GM23338 (cell line): ENCODE data around the gene LPCAT3. TPM values are rescaled to one million over a fixed set of nuclear protein-coding genes. Genes with fewer than 3 reads are reported as not detected.
A peak's percentile ranks its signal among the peaks of the same experiment; 100 is the strongest.

Experiments used
- ATAC-seq: fragments of 200-7000 bp; cut with Tn5 transposase; 3 replicates; pipeline ENCODE4 v1.9.1; 2020
- DNase-seq: peaks from one replicate; pipeline ENCODE4 v3.0.0-alpha.2; 2015; ENCODE audit warnings: low spot score
- H2AFZ ChIP-seq: fragments of 200-600 bp; sonication (generic); 2 replicates; pipeline ENCODE4 v1.8.0; 2016; ENCODE audit warnings: antibody characterized with exemption, mild to moderate bottlenecking, moderate library complexity
- H3F3A ChIP-seq: fragments of 200-600 bp; sonication (generic); replicated peaks from 2 replicates; pipeline ENCODE4 v1.8.0; 2017; ENCODE audit warnings: antibody characterized with exemption, mixed run types, low read depth
- H3K27ac ChIP-seq: fragments of 200-600 bp; sonication (generic); 2 replicates; pipeline ENCODE4 v1.6.1; 2016; ENCODE audit warnings: low read depth
- H3K27me3 ChIP-seq: fragments of 200-600 bp; sonication (generic); 2 replicates; pipeline ENCODE4 v1.8.0; 2016; ENCODE audit warnings: mild to moderate bottlenecking, mixed run types, moderate library complexity; ENCODE audit not compliant: insufficient read depth
- H3K36me3 ChIP-seq: fragments of 200-600 bp; sonication (generic); 2 replicates; pipeline ENCODE4 v1.8.0; 2016; ENCODE audit warnings: mild to moderate bottlenecking; ENCODE audit not compliant: insufficient read depth
- H3K4me1 ChIP-seq: fragments of 200-600 bp; sonication (generic); 2 replicates; pipeline ENCODE4 v1.8.0; 2016; ENCODE audit warnings: mild to moderate bottlenecking, moderate library complexity; ENCODE audit not compliant: insufficient read depth
- H3K4me2 ChIP-seq: fragments of 200-600 bp; sonication (generic); 2 replicates; pipeline ENCODE4 v1.7.1; 2017; ENCODE audit warnings: mixed run types
- H3K4me3 ChIP-seq: fragments of 200-600 bp; sonication (generic); 2 replicates; pipeline ENCODE4 v1.6.1; 2016; ENCODE audit warnings: mixed run types
- H3K79me2 ChIP-seq: fragments of 200-600 bp; sonication (generic); replicated peaks from 2 replicates; pipeline ENCODE4 v1.8.0; 2017; ENCODE audit warnings: mild to moderate bottlenecking; ENCODE audit not compliant: insufficient read depth
- H3K9me2 ChIP-seq: fragments of 200-600 bp; sonication (generic); 2 replicates; pipeline ENCODE4 v1.8.0; 2017; ENCODE audit not compliant: insufficient read depth
- H4K20me1 ChIP-seq: fragments of 200-600 bp; sonication (generic); replicated peaks from 2 replicates; pipeline ENCODE4 v1.8.0; 2017; ENCODE audit warnings: mild to moderate bottlenecking; ENCODE audit not compliant: insufficient read depth
- H3K27ac Mint-ChIP-seq: 2 replicates; pipeline ENCODE4 v1.8.0; 2020; ENCODE audit warnings: inconsistent platforms, mild to moderate bottlenecking, moderate library complexity, mixed read lengths
- H3K27me3 Mint-ChIP-seq: 3 replicates; pipeline ENCODE4 v1.8.0; 2022; ENCODE audit warnings: low read depth, mild to moderate bottlenecking, moderate library complexity, mixed read lengths, inconsistent platforms; ENCODE audit not compliant: insufficient read depth, poor library complexity
- H3K36me3 Mint-ChIP-seq: 3 replicates; pipeline ENCODE4 v1.8.0; 2021; ENCODE audit warnings: low read depth, mild to moderate bottlenecking, inconsistent platforms, moderate library complexity, mixed read lengths
- H3K4me1 Mint-ChIP-seq: 3 replicates; pipeline ENCODE4 v1.8.0; 2020; ENCODE audit warnings: mild to moderate bottlenecking, inconsistent platforms, mixed read lengths
- H3K4me3 Mint-ChIP-seq: 3 replicates; pipeline ENCODE4 v1.8.0; 2021; ENCODE audit warnings: moderate library complexity, mild to moderate bottlenecking, inconsistent platforms, mixed read lengths
- H3K9me3 Mint-ChIP-seq: 3 replicates; pipeline ENCODE4 v1.8.0; 2020; ENCODE audit warnings: moderate library complexity, mild to moderate bottlenecking, inconsistent platforms, mixed read lengths
- CREB1 ChIP-seq: fragments of 250-450 bp; sonication (Bioruptor Pico); IDR thresholded peaks from 2 replicates; pipeline ENCODE4 v1.5.0; 2020; ENCODE audit warnings: low read depth, mild to moderate bottlenecking, moderate library complexity
- ETS1 ChIP-seq: IDR thresholded peaks from 2 replicates; pipeline ENCODE4 v1.6.1; 2016; ENCODE audit warnings: antibody characterized with exemption
- EZH2 ChIP-seq: fragments of 200-600 bp; sonication (generic); IDR thresholded peaks from one replicate; pipeline ENCODE4 v1.8.0; 2017; ENCODE audit warnings: antibody characterized with exemption, mild to moderate bottlenecking, low read depth; ENCODE audit not compliant: unreplicated experiment
- EZH2phosphoT487 ChIP-seq: fragments of 200-600 bp; sonication (generic); IDR thresholded peaks from one replicate; pipeline ENCODE4 v1.8.1; 2018; ENCODE audit warnings: antibody characterized with exemption; ENCODE audit not compliant: unreplicated experiment
- JUNB ChIP-seq: IDR thresholded peaks from one replicate; pipeline ENCODE4 v1.6.1; 2016; ENCODE audit warnings: antibody characterized with exemption; ENCODE audit not compliant: unreplicated experiment
- NANOG ChIP-seq: IDR thresholded peaks from 2 replicates; pipeline ENCODE4 v1.6.1; 2016; ENCODE audit warnings: antibody characterized with exemption, borderline replicate concordance
- POLR2AphosphoS5 ChIP-seq: IDR thresholded peaks from 2 replicates; pipeline ENCODE4 v1.6.1; 2016; ENCODE audit warnings: antibody characterized with exemption, low read depth
- REST ChIP-seq: IDR thresholded peaks from one replicate; pipeline ENCODE4 v1.6.1; 2018; ENCODE audit warnings: antibody characterized with exemption; ENCODE audit not compliant: unreplicated experiment
- STAT1 ChIP-seq: IDR thresholded peaks from one replicate; pipeline ENCODE4 v1.6.1; 2016; ENCODE audit warnings: antibody characterized with exemption; ENCODE audit not compliant: unreplicated experiment
- ZNF114 ChIP-seq: fragments of 250-450 bp; sonication (Bioruptor Pico); IDR thresholded peaks from 2 replicates; pipeline ENCODE4 v1.5.0; 2020; ENCODE audit warnings: mild to moderate bottlenecking, moderate library complexity
- ZNF331 ChIP-seq: fragments of 250-450 bp; sonication (Bioruptor Pico); IDR thresholded peaks from 2 replicates; pipeline ENCODE4 v1.5.0; 2020; ENCODE audit warnings: low read depth, mild to moderate bottlenecking, moderate library complexity
- polyA plus RNA-seq: library from polyadenylated mRNA; unstranded; fragments of >200 nt; fragmentation: Nextera tagmentation; extraction: Ambion mirVana; gene quantifications from 2 replicates; pipeline ENCODE4 v1.2.1, GENCODE V29; 2016
- total RNA-seq: library from RNA; depleted of rRNA; stranded (reverse); fragments of >200 nt; shearing (Covaris generic); gene quantifications from 2 replicates; pipeline ENCODE4 v1.2.3, GENCODE V29; 2014
- TF ChIP-seq, protein P1 (sequence below): fragments of 250-450 bp; sonication (Bioruptor Pico); IDR thresholded peaks from 2 replicates; pipeline ENCODE4 v1.5.0; 2020; ENCODE audit warnings: mild to moderate bottlenecking, moderate library complexity
- TF ChIP-seq, protein P2 (sequence below), 2 experiments: fragments of 200-600 bp in 1 of 2; sonication (generic) in 1 of 2; conservative IDR thresholded peaks; 2 replicates each; pipeline versions ENCODE4 v1.5.1 to v1.6.1; 2016 to 2017; ENCODE audit warnings: antibody characterized with exemption in 2 of 2, low read depth in 2 of 2, mild to moderate bottlenecking in 2 of 2, moderate library complexity in 1 of 2

Gene LPCAT3
- total and polyA plus RNA-seq, 2 experiments from 2014 or later = 21.4 to 51.5 TPM

DNA sequence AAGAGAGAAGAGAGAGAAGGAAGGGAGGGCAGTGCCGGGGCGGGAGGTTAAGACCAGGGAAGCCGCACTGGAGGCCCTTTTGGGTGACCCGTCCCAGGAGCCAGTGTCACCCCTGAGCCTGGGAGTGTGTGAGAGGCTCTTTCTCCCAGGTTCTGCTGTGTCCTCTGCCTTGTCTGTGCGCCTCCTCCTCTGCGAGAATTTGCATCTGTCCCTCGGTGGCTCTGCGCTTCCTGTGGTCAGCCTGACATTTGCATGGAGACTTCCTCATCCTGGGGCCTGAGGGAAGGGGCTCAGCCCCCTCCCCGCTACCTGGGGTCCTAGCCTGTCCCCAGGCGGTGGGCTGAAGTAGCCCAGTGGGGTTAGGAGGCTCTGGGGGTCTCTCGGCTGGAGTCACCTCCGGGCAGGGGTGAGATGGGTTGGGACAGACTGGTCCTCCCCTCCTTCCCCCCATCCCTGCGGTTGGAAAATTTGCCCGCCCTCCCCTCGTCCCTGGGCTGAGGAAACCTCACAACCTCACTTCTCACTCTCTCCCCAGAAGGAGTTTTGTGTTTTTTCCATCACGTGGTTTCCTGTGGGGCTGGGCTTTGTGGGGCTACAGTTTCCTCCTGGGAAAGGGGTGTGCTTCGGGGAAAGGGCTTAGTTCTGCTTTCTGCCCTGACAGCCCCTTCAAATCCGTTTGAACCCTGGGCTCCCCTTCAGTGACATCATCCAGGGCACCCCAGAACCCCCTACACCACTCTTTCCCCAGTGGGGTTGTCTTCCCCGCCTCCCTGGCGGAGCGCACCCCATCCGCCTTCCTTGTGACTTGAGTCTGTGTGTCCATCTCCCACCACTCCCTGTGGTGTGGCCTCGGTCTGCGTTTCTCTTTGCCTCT, 64.6 kb downstream of the LPCAT3 start:
- H3K4me2 ChIP-seq = no peak overlapping the region
- H3K9me2 ChIP-seq = no peaks in the 10 kb centered on the region
- H3F3A ChIP-seq = 0 out of 2 replicates have a peak, but pooled peaks cover 2% of the 10 kb centered on the region
- Mint-ChIP-seq H3K27ac (peak overlapping the region; percentile 66), H3K36me3 (no peaks in the 10 kb centered on the region; the same call in 2 of the 3 replicates), H3K4me3 (peak overlapping the region; percentile 39; the same call in 1 of the 3 replicates), H3K9me3 (no peaks in the 10 kb centered on the region), H3K27me3 (peaks cover 15% of the 10 kb centered on the region), H3K4me1 (peaks cover 30% of the 10 kb centered on the region)
- TF ChIP-seq STAT1 (no peak), ETS1 (no peak), EZH2 (no peak), CREB1 (CRISPR knock-in tag) (no peak), ZNF114 (CRISPR knock-in tag) (no peak), EZH2phosphoT487 (no peak), REST (no peak), NANOG (no peak), ZNF331 (CRISPR knock-in tag) (no peak), JUNB (no peak), POLR2AphosphoS5 (no peak)
- TF ChIP-seq, protein P1, sequence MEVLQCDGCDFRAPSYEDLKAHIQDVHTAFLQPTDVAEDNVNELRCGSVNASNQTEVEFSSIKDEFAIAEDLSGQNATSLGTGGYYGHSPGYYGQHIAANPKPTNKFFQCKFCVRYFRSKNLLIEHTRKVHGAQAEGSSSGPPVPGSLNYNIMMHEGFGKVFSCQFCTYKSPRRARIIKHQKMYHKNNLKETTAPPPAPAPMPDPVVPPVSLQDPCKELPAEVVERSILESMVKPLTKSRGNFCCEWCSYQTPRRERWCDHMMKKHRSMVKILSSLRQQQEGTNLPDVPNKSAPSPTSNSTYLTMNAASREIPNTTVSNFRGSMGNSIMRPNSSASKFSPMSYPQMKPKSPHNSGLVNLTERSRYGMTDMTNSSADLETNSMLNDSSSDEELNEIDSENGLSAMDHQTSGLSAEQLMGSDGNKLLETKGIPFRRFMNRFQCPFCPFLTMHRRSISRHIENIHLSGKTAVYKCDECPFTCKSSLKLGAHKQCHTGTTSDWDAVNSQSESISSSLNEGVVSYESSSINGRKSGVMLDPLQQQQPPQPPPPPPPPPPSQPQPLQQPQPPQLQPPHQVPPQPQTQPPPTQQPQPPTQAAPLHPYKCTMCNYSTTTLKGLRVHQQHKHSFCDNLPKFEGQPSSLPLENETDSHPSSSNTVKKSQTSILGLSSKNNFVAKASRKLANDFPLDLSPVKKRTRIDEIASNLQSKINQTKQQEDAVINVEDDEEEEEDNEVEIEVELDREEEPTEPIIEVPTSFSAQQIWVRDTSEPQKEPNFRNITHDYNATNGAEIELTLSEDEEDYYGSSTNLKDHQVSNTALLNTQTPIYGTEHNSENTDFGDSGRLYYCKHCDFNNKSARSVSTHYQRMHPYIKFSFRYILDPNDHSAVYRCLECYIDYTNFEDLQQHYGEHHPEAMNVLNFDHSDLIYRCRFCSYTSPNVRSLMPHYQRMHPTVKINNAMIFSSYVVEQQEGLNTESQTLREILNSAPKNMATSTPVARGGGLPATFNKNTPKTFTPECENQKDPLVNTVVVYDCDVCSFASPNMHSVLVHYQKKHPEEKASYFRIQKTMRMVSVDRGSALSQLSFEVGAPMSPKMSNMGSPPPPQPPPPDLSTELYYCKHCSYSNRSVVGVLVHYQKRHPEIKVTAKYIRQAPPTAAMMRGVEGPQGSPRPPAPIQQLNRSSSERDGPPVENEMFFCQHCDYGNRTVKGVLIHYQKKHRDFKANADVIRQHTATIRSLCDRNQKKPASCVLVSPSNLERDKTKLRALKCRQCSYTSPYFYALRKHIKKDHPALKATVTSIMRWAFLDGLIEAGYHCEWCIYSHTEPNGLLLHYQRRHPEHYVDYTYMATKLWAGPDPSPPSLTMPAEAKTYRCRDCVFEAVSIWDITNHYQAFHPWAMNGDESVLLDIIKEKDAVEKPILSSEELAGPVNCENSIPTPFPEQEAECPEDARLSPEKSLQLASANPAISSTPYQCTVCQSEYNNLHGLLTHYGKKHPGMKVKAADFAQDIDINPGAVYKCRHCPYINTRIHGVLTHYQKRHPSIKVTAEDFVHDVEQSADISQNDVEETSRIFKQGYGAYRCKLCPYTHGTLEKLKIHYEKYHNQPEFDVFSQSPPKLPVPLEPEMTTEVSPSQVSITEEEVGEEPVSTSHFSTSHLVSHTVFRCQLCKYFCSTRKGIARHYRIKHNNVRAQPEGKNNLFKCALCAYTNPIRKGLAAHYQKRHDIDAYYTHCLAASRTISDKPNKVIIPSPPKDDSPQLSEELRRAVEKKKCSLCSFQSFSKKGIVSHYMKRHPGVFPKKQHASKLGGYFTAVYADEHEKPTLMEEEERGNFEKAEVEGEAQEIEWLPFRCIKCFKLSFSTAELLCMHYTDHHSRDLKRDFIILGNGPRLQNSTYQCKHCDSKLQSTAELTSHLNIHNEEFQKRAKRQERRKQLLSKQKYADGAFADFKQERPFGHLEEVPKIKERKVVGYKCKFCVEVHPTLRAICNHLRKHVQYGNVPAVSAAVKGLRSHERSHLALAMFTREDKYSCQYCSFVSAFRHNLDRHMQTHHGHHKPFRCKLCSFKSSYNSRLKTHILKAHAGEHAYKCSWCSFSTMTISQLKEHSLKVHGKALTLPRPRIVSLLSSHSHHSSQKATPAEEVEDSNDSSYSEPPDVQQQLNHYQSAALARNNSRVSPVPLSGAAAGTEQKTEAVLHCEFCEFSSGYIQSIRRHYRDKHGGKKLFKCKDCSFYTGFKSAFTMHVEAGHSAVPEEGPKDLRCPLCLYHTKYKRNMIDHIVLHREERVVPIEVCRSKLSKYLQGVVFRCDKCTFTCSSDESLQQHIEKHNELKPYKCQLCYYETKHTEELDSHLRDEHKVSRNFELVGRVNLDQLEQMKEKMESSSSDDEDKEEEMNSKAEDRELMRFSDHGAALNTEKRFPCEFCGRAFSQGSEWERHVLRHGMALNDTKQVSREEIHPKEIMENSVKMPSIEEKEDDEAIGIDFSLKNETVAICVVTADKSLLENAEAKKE (CRISPR knock-in tag) = no peak
- TF ChIP-seq, protein P2, sequence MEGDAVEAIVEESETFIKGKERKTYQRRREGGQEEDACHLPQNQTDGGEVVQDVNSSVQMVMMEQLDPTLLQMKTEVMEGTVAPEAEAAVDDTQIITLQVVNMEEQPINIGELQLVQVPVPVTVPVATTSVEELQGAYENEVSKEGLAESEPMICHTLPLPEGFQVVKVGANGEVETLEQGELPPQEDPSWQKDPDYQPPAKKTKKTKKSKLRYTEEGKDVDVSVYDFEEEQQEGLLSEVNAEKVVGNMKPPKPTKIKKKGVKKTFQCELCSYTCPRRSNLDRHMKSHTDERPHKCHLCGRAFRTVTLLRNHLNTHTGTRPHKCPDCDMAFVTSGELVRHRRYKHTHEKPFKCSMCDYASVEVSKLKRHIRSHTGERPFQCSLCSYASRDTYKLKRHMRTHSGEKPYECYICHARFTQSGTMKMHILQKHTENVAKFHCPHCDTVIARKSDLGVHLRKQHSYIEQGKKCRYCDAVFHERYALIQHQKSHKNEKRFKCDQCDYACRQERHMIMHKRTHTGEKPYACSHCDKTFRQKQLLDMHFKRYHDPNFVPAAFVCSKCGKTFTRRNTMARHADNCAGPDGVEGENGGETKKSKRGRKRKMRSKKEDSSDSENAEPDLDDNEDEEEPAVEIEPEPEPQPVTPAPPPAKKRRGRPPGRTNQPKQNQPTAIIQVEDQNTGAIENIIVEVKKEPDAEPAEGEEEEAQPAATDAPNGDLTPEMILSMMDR (conservative IDR thresholded peaks at IDR 0.05; ENCODE audit: low read depth in 2 of 2) = no peak
- DNase-seq (no peak), ATAC-seq (no peak; the same call in 1 of the 3 replicates)
- H3K27ac ChIP-seq = peak overlapping the region; percentile 50; the same call in 1 of the 2 replicates
- no peaks in the 10 kb centered on the region for H3K79me2 ChIP-seq
- no peaks in the 10 kb centered on the region for H4K20me1 ChIP-seq
- no peaks in the 10 kb centered on the region for H3K36me3 ChIP-seq
- peaks cover 13% of the 10 kb centered on the region for H3K4me1 ChIP-seq
- no peak overlapping the region for H3K4me3 ChIP-seq
- H2AFZ ChIP-seq = no peak overlapping the region
- H3K27me3 ChIP-seq = no peaks in the 10 kb centered on the region
